Activated CD8-positive, alpha-beta memory T cell treated with anti-CD3 and anti-CD28 coated beads for 1 hour (primary cell): ENCODE results near the gene IMP4.

Experiments
- DNase-seq, 2 donors: peaks; one replicate each; pipeline ENCODE4 v3.0.0-alpha.2; 2020; ENCODE audit warnings: low read depth in 1 of 2; ENCODE audit errors: extremely low read depth in 1 of 2

The IMP4 gene

GRCh38 chr2:130355172-130355577 lies 12.5 kb downstream of the IMP4 start:
- DNase-seq = no peak

GRCh38 chr2:130355578-130356431 lies 13.1 kb downstream of the IMP4 start, which contains the start of gene PTPN18:
Gene PTPN18 (plus strand): TSS chr2:130356056. CDS start chr2:130356108, 52 bp downstream.
- DNase-seq = peak in 1 of 2 donors; percentile 40

DNA sequence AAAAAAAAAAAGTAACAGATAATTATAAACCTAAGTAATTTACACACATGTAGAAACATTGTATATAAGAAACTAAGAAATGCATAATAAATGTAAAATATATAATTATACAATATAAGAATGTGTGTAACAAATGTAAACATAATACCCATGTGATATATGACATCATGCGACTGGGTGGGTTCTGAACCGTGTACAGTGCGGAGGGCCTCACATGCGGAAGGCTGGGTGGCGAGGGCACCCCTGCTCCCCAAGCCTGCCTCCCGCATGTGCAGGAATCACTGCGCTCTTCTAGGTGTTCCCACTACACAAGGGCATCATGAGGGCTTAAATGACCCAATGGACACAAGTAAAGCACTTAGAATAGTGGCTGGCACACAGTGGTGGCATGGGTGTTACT lies 15.2 kb downstream of the IMP4 start:
- no peak for DNase-seq

- no peak for DNase-seq
These were observed 16.0 kb downstream of the IMP4 start for GRCh38 chr2:130358420-130359350.

GRCh38 chr2:130359466-130359865 lies 16.8 kb downstream of the IMP4 start:
- DNase-seq = no peak

DNA sequence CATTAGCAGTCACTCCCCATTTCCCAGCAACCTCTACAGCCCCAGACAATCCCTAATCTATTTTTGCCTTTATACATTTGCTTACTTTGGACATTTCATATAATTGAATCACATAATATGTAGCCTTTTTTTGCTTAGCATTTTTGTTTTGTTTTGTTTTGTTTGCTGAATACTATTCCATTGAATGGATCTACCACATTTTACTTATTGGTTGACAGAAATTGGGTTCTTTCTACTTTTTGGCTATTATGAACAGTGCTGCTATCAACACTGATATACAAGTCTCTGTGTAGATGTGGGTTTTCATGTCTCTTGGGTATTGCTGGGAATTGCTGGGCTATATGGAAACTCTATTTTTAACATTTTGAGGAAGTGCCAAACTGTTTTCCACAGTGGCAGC lies 20.8 kb downstream of the IMP4 start:
- no peak for DNase-seq

DNA sequence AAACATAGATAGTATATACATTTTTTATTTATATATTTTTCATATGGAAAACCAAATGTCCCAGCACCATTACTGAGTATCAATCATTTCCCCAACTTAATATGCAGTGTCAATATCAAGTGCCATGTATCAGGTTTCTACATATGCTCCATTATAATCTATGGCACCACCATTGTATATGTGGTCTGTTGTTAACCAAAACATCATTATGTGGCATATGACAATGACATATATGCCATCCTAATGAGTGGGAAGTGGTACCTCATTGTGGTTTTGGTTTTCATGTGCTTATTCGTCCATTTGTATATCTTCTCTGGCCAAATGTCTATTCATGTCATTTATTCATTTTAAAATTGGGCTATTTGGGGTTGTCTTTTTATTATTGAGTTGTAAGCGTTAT lies 22.4 kb downstream of the IMP4 start:
- no peak for DNase-seq

- no peak for DNase-seq
These were observed 23.3 kb downstream of the IMP4 start for GRCh38 chr2:130365963-130366362.

DNA sequence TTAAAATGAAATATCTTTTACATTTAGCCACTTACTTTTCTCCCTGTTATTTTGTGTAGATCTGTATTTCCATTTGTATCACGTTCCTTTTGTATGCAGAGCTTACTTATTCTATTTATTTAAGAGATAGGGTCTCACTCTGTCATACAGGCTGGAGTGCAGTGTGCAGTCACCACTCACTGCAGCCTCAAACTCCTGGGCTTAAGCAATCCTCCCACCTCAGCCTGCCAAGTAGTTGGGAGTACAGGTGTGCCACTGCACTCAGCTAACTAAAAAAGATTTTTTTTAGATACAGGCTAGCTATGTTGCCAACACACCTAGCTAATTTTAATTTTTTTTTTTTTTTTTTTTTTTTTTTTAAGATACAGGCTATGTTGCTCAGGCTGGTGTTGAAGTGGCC lies 24.0 kb downstream of the IMP4 start:
- DNase-seq = no peak

DNA sequence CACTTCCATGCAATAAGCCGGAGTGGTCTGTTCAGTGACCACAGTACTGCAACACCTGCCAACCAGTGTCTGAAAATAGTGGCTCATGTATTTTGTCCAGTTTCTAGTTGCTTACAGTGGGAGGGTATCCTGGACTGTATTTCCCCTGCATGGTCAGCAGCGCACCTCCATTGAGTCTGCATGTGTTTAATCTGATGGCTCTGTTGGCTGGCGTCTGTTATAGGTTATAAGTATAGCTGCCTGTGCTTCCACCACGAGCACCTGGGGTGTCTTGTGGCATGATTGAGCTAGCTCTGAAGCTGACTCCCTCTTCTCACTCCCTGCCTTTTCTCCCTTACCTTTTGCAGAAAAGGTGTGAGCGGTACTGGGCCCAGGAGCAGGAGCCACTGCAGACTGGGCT lies 26.1 kb downstream of the IMP4 start:
- DNase-seq = no peak

- DNase-seq = no peak
These were observed 26.7 kb downstream of the IMP4 start for GRCh38 chr2:130369311-130369964.

- no peak for DNase-seq
These were observed 27.3 kb downstream of the IMP4 start for GRCh38 chr2:130369965-130370341.

DNA sequence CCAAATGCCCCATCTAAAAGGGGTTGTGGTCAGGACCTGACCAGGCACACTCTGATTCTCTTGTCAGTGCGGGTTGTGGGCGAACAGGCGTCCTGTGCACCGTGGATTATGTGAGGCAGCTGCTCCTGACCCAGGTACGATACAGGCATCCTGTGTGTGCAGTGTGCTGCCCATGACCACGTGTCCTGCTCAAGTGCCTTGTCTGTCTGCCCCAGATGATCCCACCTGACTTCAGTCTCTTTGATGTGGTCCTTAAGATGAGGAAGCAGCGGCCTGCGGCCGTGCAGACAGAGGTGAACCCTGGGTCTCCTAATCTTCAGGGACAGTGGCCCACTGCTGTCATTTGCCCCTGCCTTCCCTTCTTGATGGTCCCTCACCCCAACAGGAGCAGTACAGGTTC lies 27.8 kb downstream of the IMP4 start:
- DNase-seq = no peak

DNA sequence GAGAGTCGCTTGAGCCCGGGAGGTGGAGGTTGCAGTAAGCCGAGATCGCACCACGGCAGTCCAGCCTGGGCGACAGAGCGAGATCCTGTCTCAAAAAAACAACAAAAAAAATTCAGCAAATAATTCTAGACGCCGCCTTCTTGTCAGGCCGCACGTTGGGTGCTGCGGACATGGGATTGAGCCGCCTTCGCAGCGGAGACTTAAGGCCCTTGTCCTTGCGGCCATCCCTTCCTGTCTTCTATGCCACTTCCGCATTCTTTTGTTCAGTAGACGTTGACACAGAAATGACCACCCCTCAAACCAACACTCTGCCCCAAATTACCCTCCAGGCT lies 29.0 kb downstream of the IMP4 start:
- DNase-seq = no peak

DNA sequence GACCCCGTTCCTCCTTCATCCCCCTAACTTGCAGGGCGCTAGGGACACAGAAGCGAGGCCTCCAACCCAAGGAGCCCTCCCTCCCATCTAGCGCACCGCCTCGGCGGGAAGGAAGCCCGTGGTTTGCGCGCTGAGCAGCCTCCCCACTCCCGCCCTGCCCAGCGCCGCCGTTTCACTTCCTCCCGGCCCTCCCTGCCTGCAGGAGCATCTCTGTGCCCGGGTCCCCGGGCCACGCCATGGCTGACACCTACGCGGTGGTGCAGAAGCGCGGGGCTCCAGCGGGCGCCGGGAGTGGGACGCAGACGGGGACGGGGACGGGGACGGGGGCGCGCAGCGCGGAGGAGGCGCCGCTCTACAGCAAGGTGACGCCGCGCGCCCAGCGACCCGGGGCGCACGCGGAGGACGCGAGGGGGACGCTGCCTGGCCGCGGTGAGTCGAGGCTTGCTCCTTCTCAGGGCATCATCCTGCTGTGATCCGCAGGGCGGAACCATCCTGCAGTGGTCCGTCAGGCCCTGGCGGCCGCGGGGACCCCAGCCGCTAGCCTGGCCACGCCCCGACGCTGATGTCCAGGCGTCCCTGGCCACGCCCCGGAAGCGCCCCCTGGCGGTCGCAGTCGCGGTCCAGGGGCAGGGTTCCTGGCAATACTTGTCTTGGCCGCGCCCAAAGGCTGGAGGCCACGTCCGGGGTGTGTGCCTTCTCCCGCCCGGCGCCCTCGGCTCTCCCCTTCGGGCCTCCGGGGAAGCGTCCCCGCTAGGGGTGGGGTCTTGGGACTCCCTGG lies 29.5 kb downstream of the IMP4 start:
- peak; percentile 34 to 52 for DNase-seq

GRCh38 chr2:130372833-130373807 lies 30.4 kb downstream of the IMP4 start:
- DNase-seq = no peak

- DNase-seq = no peak
These were observed 31.2 kb downstream of the IMP4 start for GRCh38 chr2:130373808-130374365.

GRCh38 chr2:130374587-130375290 lies 32.0 kb downstream of the IMP4 start:
- DNase-seq = no peak
